Activated CD4-positive, alpha-beta T cell treated with anti-CD3 and anti-CD28 coated beads, Interleukin-2, amount 50 U/mL, for 48 hours (primary cell): Measurements from ENCODE around the gene PRR13.
"Not testable (repeated sequence)": the region's sequence is repeated elsewhere in the genome, so short reads cannot be mapped to it uniquely, and the experiment has no call there.

ENCODE experiments used
- DNase-seq, 2 experiments: peaks; one replicate each; pipeline ENCODE4 v3.0.0-alpha.2; 2020

PRR13 gene

GRCh38 chr12:53441040-53441833, at the start of gene PRR13:
TSS of gene PRR13 (plus strand) at chr12:53441734. CDS start at chr12:53442715, 981 bp downstream.
- peak; percentile 99 to 100 for DNase-seq

- no peak for DNase-seq
Observed at GRCh38 chr12:53399896-53400295, 41.6 kb upstream of the PRR13 start.

- not testable (repeated sequence) for DNase-seq
Observed at GRCh38 chr12:53402351-53402750, 39.2 kb upstream of the PRR13 start.

- no peak for DNase-seq
Observed at GRCh38 chr12:53402871-53403270, 38.7 kb upstream of the PRR13 start.

- no peak for DNase-seq
Observed at GRCh38 chr12:53410951-53411350, 30.6 kb upstream of the PRR13 start.

- no peak for DNase-seq
Observed at GRCh38 chr12:53413485-53414204, 27.9 kb upstream of the PRR13 start.

GRCh38 chr12:53414756-53415417, 26.6 kb upstream of the PRR13 start:
- DNase-seq, result no peak

- not testable (repeated sequence) for DNase-seq
Observed at GRCh38 chr12:53415752-53416389, 25.7 kb upstream of the PRR13 start.

- peak in 1 of 2 experiments; percentile 17 for DNase-seq
Observed at GRCh38 chr12:53417291-53417816, 24.2 kb upstream of the PRR13 start.

- DNase-seq, result no peak
Observed at GRCh38 chr12:53418221-53418620, 23.3 kb upstream of the PRR13 start.

GRCh38 chr12:53419756-53420155, 21.8 kb upstream of the PRR13 start:
- DNase-seq, result no peak

GRCh38 chr12:53422247-53422646, 19.3 kb upstream of the PRR13 start:
- DNase-seq, result not testable (repeated sequence)

GRCh38 chr12:53423597-53423996, 17.9 kb upstream of the PRR13 start, which contains the start of gene AMHR2:
TSS of gene AMHR2 (plus strand) at chr12:53423855. CDS start at chr12:53423935, 80 bp downstream.
- DNase-seq, result no peak

GRCh38 chr12:53424626-53425514, 16.7 kb upstream of the PRR13 start:
- DNase-seq, result no peak

- DNase-seq, result no peak
Observed at GRCh38 chr12:53425515-53426150, 15.9 kb upstream of the PRR13 start.

GRCh38 chr12:53427905-53428594, 13.5 kb upstream of the PRR13 start:
- DNase-seq, result peak; percentile 37 to 53

- DNase-seq, result no peak
Observed at GRCh38 chr12:53428741-53429140, 12.8 kb upstream of the PRR13 start.

- DNase-seq, result no peak
Observed at GRCh38 chr12:53430116-53430515, 11.4 kb upstream of the PRR13 start.

- no peak for DNase-seq
Observed at GRCh38 chr12:53431187-53431586, 10.3 kb upstream of the PRR13 start.

GRCh38 chr12:53435326-53435725, 6.2 kb upstream of the PRR13 start:
- DNase-seq, result not testable (repeated sequence)
